ENCODE data around the gene CDC42EP4.
A peak's percentile ranks its signal among the peaks of the same experiment; 100 is the strongest.
"Not testable (repeated sequence)": the region's sequence is repeated elsewhere in the genome, so short reads cannot be mapped to it uniquely, and the experiment has no call there.

Gene CDC42EP4

GRCh38 chr17:73279704-73280103 lies 32.1 kb downstream of the CDC42EP4 start:
- no peak for DNase-seq (ENCODE audit: low read depth)

GRCh38 chr17:73278465-73279453 lies 33.0 kb downstream of the CDC42EP4 start:
- DNase-seq (ENCODE audit: low read depth): no peak

- no peak for DNase-seq (ENCODE audit: low read depth)
Observed at GRCh38 chr17:73278049-73278464, 33.7 kb downstream of the CDC42EP4 start.

- DNase-seq (ENCODE audit: low read depth): no peak
Observed at GRCh38 chr17:73274490-73274889, 37.3 kb downstream of the CDC42EP4 start.

- DNase-seq (ENCODE audit: low read depth): no peak
Observed at GRCh38 chr17:73272906-73273218, 38.9 kb downstream of the CDC42EP4 start.

- no peak for DNase-seq (ENCODE audit: low read depth)
Observed at GRCh38 chr17:73271072-73271471, 40.7 kb downstream of the CDC42EP4 start.

- no peak for DNase-seq (ENCODE audit: low read depth)
Observed at GRCh38 chr17:73269791-73270190, 42.0 kb downstream of the CDC42EP4 start.

GRCh38 chr17:73269329-73269615 lies 42.5 kb downstream of the CDC42EP4 start:
- DNase-seq (ENCODE audit: low read depth): no peak

- no peak for DNase-seq (ENCODE audit: low read depth)
Observed at GRCh38 chr17:73268582-73269328, 43.0 kb downstream of the CDC42EP4 start.

- no peak for DNase-seq (ENCODE audit: low read depth)
Observed at GRCh38 chr17:73267648-73268537, 43.9 kb downstream of the CDC42EP4 start.

GRCh38 chr17:73266796-73267195 lies 45.0 kb downstream of the CDC42EP4 start:
- no peak for DNase-seq (ENCODE audit: low read depth)

- no peak for DNase-seq (ENCODE audit: low read depth)
Observed at GRCh38 chr17:73265646-73266640, 45.9 kb downstream of the CDC42EP4 start.

GRCh38 chr17:73264448-73264847 lies 47.4 kb downstream of the CDC42EP4 start:
- DNase-seq (ENCODE audit: low read depth): not testable (repeated sequence)

GRCh38 chr17:73262676-73263642 lies 48.8 kb downstream of the CDC42EP4 start:
- no peak for DNase-seq (ENCODE audit: low read depth)

GRCh38 chr17:73261952-73262675 lies 49.7 kb downstream of the CDC42EP4 start:
- no peak for DNase-seq (ENCODE audit: low read depth)

GRCh38 chr17:73261617-73261951 lies 50.2 kb downstream of the CDC42EP4 start, which contains the start of gene CPSF4L:
CPSF4L (minus strand) TSS chr17:73261880; CDS start chr17:73261818, 62 bp downstream.
- DNase-seq (ENCODE audit: low read depth): no peak

GRCh38 chr17:73257516-73257915 lies 54.3 kb downstream of the CDC42EP4 start:
- no peak for DNase-seq (ENCODE audit: low read depth)

GRCh38 chr17:73256220-73256619 lies 55.6 kb downstream of the CDC42EP4 start:
- DNase-seq (ENCODE audit: low read depth): no peak

GRCh38 chr17:73255671-73256181 lies 56.1 kb downstream of the CDC42EP4 start:
- peak; percentile 29 for DNase-seq (ENCODE audit: low read depth)
